T-helper 1 cell treated with Interleukin-12 subunit alpha and Interleukin-12 subunit beta and Interleukin-4 antibody, amounts not matched to agents 30 ng/mL and 1 ng/mL, for 36 hours (primary cell): ENCODE results near the gene MON2. TPM values are rescaled to one million over a fixed set of nuclear protein-coding genes. Genes with fewer than 3 reads are reported as not detected.

Source experiments
- intact Hi-C: fragments of 100-400 bp; cut with micrococcal nuclease; formaldehyde crosslinking; loops from one replicate; pipeline ENCODE4 v1.15.1; 2024
- total RNA-seq: library from RNA; stranded (reverse); gene quantifications from 2 replicates; pipeline ENCODE4 v1.2.3, GENCODE V29; 2022

Gene MON2
- total RNA-seq, 1 donor from 2014 or later, result 52.4 TPM

- intact Hi-C loops, result loop anchor here (1.0 to 10.0 kb wide), 7 partner anchors 38 to 1849 kb away; partner anchors contain the start of genes KICS2, TBK1 and USP15
These were observed 136.6 kb downstream of the MON2 start for GRCh38 chr12:62603061-62603810.

- intact Hi-C loops, result loop anchor here (1.0 to 10.0 kb wide), 9 partner anchors 29 to 1849 kb away; partner anchors contain the start of genes KICS2, TBK1 and USP15
These were observed 137.1 kb downstream of the MON2 start for GRCh38 chr12:62603811-62604098.

- intact Hi-C loops, result loop anchor here (1.0 to 10.0 kb wide), 5 partner anchors 28 to 1848 kb away; partner anchors contain the start of genes KICS2 and TBK1
These were observed 137.7 kb downstream of the MON2 start for GRCh38 chr12:62604373-62604772.

GRCh38 chr12:62604871-62605270, 138.2 kb downstream of the MON2 start:
- intact Hi-C loops, result loop anchor here (1.0 to 10.0 kb wide), 5 partner anchors 27 to 1847 kb away; partner anchors contain the start of genes KICS2 and TBK1

GRCh38 chr12:62605981-62606380, 139.4 kb downstream of the MON2 start:
- intact Hi-C loops, result loop anchor here (2.0 to 10.0 kb wide), 2 partner anchors 1175 to 1619 kb away; partner anchors contain the start of gene KICS2

- intact Hi-C loops, result loop anchor here (2.0 to 10.0 kb wide), 2 partner anchors 1174 to 1618 kb away; partner anchors contain the start of gene KICS2
These were observed 140.0 kb downstream of the MON2 start for GRCh38 chr12:62606654-62607053.

GRCh38 chr12:62613081-62613480, 146.5 kb downstream of the MON2 start:
- intact Hi-C loops, result no loop called here

GRCh38 chr12:62618319-62618718, 151.7 kb downstream of the MON2 start:
- intact Hi-C loops, result no loop called here

- intact Hi-C loops, result no loop called here
These were observed 152.3 kb downstream of the MON2 start for GRCh38 chr12:62618930-62619329.

GRCh38 chr12:62621101-62621638, 154.5 kb downstream of the MON2 start:
- intact Hi-C loops, result no loop called here

GRCh38 chr12:62622177-62622576, 155.6 kb downstream of the MON2 start:
- intact Hi-C loops, result no loop called here

- intact Hi-C loops, result no loop called here
These were observed 158.6 kb downstream of the MON2 start for GRCh38 chr12:62625228-62625627.

GRCh38 chr12:62627181-62627580, 160.6 kb downstream of the MON2 start:
- intact Hi-C loops, result no loop called here

- intact Hi-C loops, result no loop called here
These were observed 162.8 kb downstream of the MON2 start for GRCh38 chr12:62629413-62629812.

- intact Hi-C loops, result no loop called here
These were observed 163.5 kb downstream of the MON2 start for GRCh38 chr12:62629971-62630739.

- intact Hi-C loops, result loop anchor here (1.0 kb wide), 1 partner anchor 27 kb away; no protein-coding TSS in a partner anchor
These were observed 165.1 kb downstream of the MON2 start for GRCh38 chr12:62631471-62632410.

- intact Hi-C loops, result loop anchor here (1.0 kb wide), 1 partner anchor 28 kb away; no protein-coding TSS in a partner anchor
These were observed 165.8 kb downstream of the MON2 start for GRCh38 chr12:62632411-62632918.

- intact Hi-C loops, result no loop called here
These were observed 169.0 kb downstream of the MON2 start for GRCh38 chr12:62635649-62636048.

- intact Hi-C loops, result no loop called here
These were observed 171.1 kb downstream of the MON2 start for GRCh38 chr12:62637679-62638078.

- intact Hi-C loops, result loop anchor here (2.0 kb wide), 1 partner anchor 38 kb away; no protein-coding TSS in a partner anchor
These were observed 174.4 kb downstream of the MON2 start for GRCh38 chr12:62640910-62641448.
